Right hindlimb (tissue), 1 donor: ENCODE measurements around the gene GSTT2B.
A peak's percentile ranks its signal among the peaks of the same experiment; 100 is the strongest.
"Not testable (repeated sequence)": the region's sequence is repeated elsewhere in the genome, so short reads cannot be mapped to it uniquely, and the experiment has no call there.

Experiments
- DNase-seq: peaks from one replicate; pipeline ENCODE4 v3.0.0-alpha.2; 2018

Gene GSTT2B

GRCh38 chr22:23938328-23939016 is 22.5 kb downstream of the GSTT2B start:
- DNase-seq: no peak

GRCh38 chr22:23926561-23926960 is 34.4 kb downstream of the GSTT2B start:
- no peak for DNase-seq

GRCh38 chr22:23925020-23925606 is 35.9 kb downstream of the GSTT2B start:
- no peak for DNase-seq

- no peak for DNase-seq
Measured at GRCh38 chr22:23922921-23923320, 38.1 kb downstream of the GSTT2B start.

- DNase-seq: not testable (repeated sequence)
Measured at GRCh38 chr22:23921586-23922201, 39.3 kb downstream of the GSTT2B start.

- not testable (repeated sequence) for DNase-seq
Measured at GRCh38 chr22:23920267-23920611, 40.8 kb downstream of the GSTT2B start.

GRCh38 chr22:23915290-23915689 is 45.7 kb downstream of the GSTT2B start:
- no peak for DNase-seq

GRCh38 chr22:23913661-23914353 is 47.2 kb downstream of the GSTT2B start:
- peak; percentile 100 for DNase-seq

GRCh38 chr22:23913306-23913660 is 47.7 kb downstream of the GSTT2B start:
- no peak for DNase-seq

- no peak for DNase-seq
Measured at GRCh38 chr22:23912293-23912903, 48.6 kb downstream of the GSTT2B start.

- DNase-seq: no peak
Measured at GRCh38 chr22:23911318-23911980, 49.5 kb downstream of the GSTT2B start.

- DNase-seq: no peak
Measured at GRCh38 chr22:23910496-23911190, 50.4 kb downstream of the GSTT2B start.

GRCh38 chr22:23909296-23909898 is 51.6 kb downstream of the GSTT2B start:
- DNase-seq: no peak

- DNase-seq: no peak
Measured at GRCh38 chr22:23908587-23909205, 52.3 kb downstream of the GSTT2B start.

GRCh38 chr22:23907423-23907822 is 53.6 kb downstream of the GSTT2B start:
- not testable (repeated sequence) for DNase-seq
